Suprapubic skin (tissue), 4 donors: ENCODE data around the gene RALGPS1. TPM values are rescaled to one million over a fixed set of nuclear protein-coding genes. Genes with fewer than 3 reads are reported as not detected.
A peak's percentile ranks its signal among the peaks of the same experiment; 100 is the strongest.

ENCODE experiments used
- DNase-seq, 2 donors: peaks; one replicate each; pipeline ENCODE4 v3.0.0-alpha.2; 2019; ENCODE audit warnings: low spot score in 2 of 2
- H3K27ac ChIP-seq: fragments of 200-600 bp; sonication (generic); one replicate; pipeline ENCODE4 v1.5.1; 2019
- H3K27me3 ChIP-seq: fragments of 200-600 bp; sonication (generic); one replicate; pipeline ENCODE4 v1.5.1; 2019
- H3K36me3 ChIP-seq: fragments of 200-600 bp; sonication (generic); one replicate; pipeline ENCODE4 v1.5.1; 2019
- H3K4me1 ChIP-seq: fragments of 200-600 bp; sonication (generic); one replicate; pipeline ENCODE4 v1.5.1; 2019
- H3K4me3 ChIP-seq: fragments of 200-600 bp; sonication (generic); one replicate; pipeline ENCODE4 v1.5.1; 2019; ENCODE audit warnings: mild to moderate bottlenecking
- H3K9me3 ChIP-seq: fragments of 200-600 bp; sonication (generic); one replicate; pipeline ENCODE4 v1.5.1; 2019
- CTCF ChIP-seq, 2 donors: fragments of 200-600 bp in 1 of 2; fragments of 450-650 bp in 1 of 2; sonication (generic) in 1 of 2; IDR thresholded peaks; one replicate each; pipeline ENCODE4 v1.5.1; 2016 to 2019; ENCODE audit warnings: antibody characterized with exemption in 2 of 2, mild to moderate bottlenecking in 1 of 2, moderate library complexity in 1 of 2
- EP300 ChIP-seq: sonication (generic); formaldehyde crosslinking; IDR thresholded peaks from one replicate; pipeline ENCODE4 v1.6.1; 2017; ENCODE audit warnings: antibody characterized with exemption
- POLR2A ChIP-seq, 2 donors: fragments of 450-650 bp; IDR thresholded peaks; one replicate each; pipeline ENCODE4 v1.6.1; 2017; ENCODE audit warnings: antibody characterized with exemption in 2 of 2, mild to moderate bottlenecking in 2 of 2, moderate library complexity in 2 of 2
- POLR2AphosphoS5 ChIP-seq, 3 donors: sonication (generic); formaldehyde crosslinking; IDR thresholded peaks; one replicate each; pipeline ENCODE4 v1.6.1; 2017; ENCODE audit warnings: antibody characterized with exemption in 3 of 3
- WGBS: methylation state at CpG from one replicate; pipeline ENCODE4 v1.1.5; 2018; 5-methylcytosine and 5-hydroxymethylcytosine counted together
- total RNA-seq, 4 donors: library from RNA; depleted of rRNA; stranded (reverse); fragments of >200 nt; gene quantifications; one replicate each; pipeline ENCODE4 v1.1.0, GENCODE V29; 2016

RALGPS1 gene
- total RNA-seq, 4 donors from 2014 or later, result 14.8 to 86.7 (median 21.4) TPM

DNA sequence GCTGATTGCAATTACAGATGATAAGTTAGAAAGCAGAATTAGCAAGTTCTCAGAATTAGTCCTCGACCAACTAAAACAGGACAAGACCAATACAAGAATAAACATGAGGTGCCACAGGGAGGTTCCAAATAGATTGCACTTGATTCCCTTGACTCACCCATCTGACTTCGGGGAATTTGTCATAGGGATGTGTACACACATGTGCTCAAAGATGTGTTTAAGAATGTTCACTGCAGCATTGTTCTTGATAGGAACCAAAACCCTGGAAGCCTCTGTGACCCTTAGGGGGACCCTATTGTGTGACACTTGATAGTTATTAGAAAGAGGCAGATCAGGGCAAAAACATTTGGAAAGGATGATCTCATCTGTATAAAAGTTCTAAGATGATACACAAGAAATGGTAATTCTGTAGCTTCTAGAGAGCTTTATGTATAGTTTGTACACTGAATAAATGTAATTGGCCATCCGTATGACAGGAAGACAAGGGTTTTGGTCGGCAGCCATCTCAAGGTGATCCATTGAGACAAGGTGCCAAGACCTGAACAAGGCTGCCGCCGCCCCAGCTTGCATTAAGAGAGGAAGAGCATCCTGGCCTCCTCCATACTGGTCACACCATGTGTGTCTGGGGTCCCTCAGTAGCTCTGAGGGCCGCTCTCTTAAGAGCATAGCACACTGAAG is 301.8 kb downstream of the RALGPS1 start:
- H3K9me3 ChIP-seq, result no peaks in the 10 kb centered on the region
- no peak for TF ChIP-seq POLR2AphosphoS5 (IDR thresholded peaks at IDR 0.05)
- TF ChIP-seq POLR2A (IDR thresholded peaks at IDR 0.05), result no peak
- no peak for TF ChIP-seq EP300
- TF ChIP-seq CTCF (IDR thresholded peaks at IDR 0.05), result no peak
- H3K4me1 ChIP-seq, result peaks cover 12% of the 10 kb centered on the region
- no peak for DNase-seq
- H3K36me3 ChIP-seq, result no peaks in the 10 kb centered on the region
- no peak overlapping the region for H3K4me3 ChIP-seq
- 70% methylated on average over 7 of the region's 7 CpGs for WGBS
- H3K27me3 ChIP-seq, result no peaks in the 10 kb centered on the region
- no peak overlapping the region for H3K27ac ChIP-seq

DNA sequence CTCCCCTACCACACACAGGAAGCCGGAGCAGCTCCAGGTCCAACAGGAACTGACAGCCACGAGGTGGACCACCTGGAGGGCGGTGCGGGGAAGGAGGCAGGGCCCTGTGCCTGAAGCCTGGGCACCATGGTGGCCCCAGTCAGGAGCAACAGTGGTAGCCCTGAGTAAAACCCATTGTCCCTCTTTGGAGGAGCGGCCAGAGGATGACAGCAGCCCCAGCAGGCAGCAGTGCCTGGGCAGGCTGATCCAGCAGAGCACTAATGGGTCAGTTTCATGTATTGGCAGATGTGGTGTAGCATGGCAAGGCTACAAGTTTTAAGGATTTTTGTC is 302.3 kb downstream of the RALGPS1 start:
- no peaks in the 10 kb centered on the region for H3K27me3 ChIP-seq
- DNase-seq, result peak in 1 of 2 donors; percentile 43
- H3K36me3 ChIP-seq, result no peaks in the 10 kb centered on the region
- TF ChIP-seq POLR2AphosphoS5 (IDR thresholded peaks at IDR 0.05) (no peak), EP300 (no peak), POLR2A (IDR thresholded peaks at IDR 0.05) (no peak), CTCF (IDR thresholded peaks at IDR 0.05) (no peak)
- H3K4me1 ChIP-seq, result peaks cover 12% of the 10 kb centered on the region
- no peaks in the 10 kb centered on the region for H3K9me3 ChIP-seq
- no peak overlapping the region for H3K27ac ChIP-seq
- 91% methylated on average over 5 of the region's 5 CpGs for WGBS
- H3K4me3 ChIP-seq, result no peak overlapping the region

DNA sequence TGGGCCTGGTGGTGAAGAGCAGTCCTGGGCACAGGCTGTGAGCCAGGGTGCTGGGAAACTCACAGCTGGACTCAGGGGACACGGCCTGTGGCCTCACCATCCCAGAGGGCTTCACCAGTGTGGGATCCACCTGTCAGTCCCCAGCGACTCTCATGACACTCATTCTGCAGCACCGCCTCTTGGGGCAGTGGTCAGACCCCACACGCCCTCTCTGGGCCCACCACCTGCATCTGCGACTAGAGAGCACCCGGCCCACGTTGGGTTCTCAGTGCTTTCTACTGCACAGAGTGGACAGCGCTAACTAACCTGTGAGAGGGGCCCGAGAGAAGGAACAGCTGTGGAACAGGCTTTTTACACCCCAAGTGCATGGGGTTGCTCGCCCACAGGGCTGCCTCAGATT is 304.2 kb downstream of the RALGPS1 start:
- Histone ChIP-seq H3K9me3 (no peaks in the 10 kb centered on the region), H3K4me3 (no peak overlapping the region), H3K27me3 (no peaks in the 10 kb centered on the region), H3K36me3 (no peaks in the 10 kb centered on the region), H3K27ac (no peak overlapping the region), H3K4me1 (peaks cover 16% of the 10 kb centered on the region)
- TF ChIP-seq POLR2AphosphoS5 (IDR thresholded peaks at IDR 0.05), result no peak
- peak in 1 of 2 donors; percentile 44 for DNase-seq
- 100% methylated on average over 4 of the region's 10 CpGs for WGBS

- WGBS, result 69% methylated on average over 5 of the region's 6 CpGs
- H3K36me3 ChIP-seq, result no peaks in the 10 kb centered on the region
- TF ChIP-seq POLR2AphosphoS5 (IDR thresholded peaks at IDR 0.05) (no peak), CTCF (IDR thresholded peaks at IDR 0.05) (no peak), POLR2A (IDR thresholded peaks at IDR 0.05) (no peak), EP300 (no peak)
- H3K27ac ChIP-seq, result no peak overlapping the region
- no peaks in the 10 kb centered on the region for H3K27me3 ChIP-seq
- H3K4me1 ChIP-seq, result peaks cover 21% of the 10 kb centered on the region
- peak in 1 of 2 donors; percentile 45 for DNase-seq
- H3K4me3 ChIP-seq, result no peak overlapping the region
- no peaks in the 10 kb centered on the region for H3K9me3 ChIP-seq
Observed at GRCh38 chr9:127219520-127219919, 304.9 kb downstream of the RALGPS1 start.

GRCh38 chr9:127221695-127222094 is 307.1 kb downstream of the RALGPS1 start:
- peaks cover 28% of the 10 kb centered on the region for H3K4me1 ChIP-seq
- TF ChIP-seq CTCF (IDR thresholded peaks at IDR 0.05) (no peak), POLR2AphosphoS5 (IDR thresholded peaks at IDR 0.05) (no peak)
- H3K36me3 ChIP-seq, result no peaks in the 10 kb centered on the region
- no peak overlapping the region for H3K27ac ChIP-seq
- H3K9me3 ChIP-seq, result no peaks in the 10 kb centered on the region
- H3K4me3 ChIP-seq, result no peak overlapping the region
- 84% methylated on average over 2 of the region's 2 CpGs for WGBS
- no peak for DNase-seq
- H3K27me3 ChIP-seq, result no peaks in the 10 kb centered on the region
